HG02678 (cell line): Measurements from ENCODE around the gene LMO2.
"Not testable (repeated sequence)": the region's sequence is repeated elsewhere in the genome, so short reads cannot be mapped to it uniquely, and the experiment has no call there.

Source experiments
- ATAC-seq: cut with Tn5 transposase; IDR thresholded peaks from one replicate; pipeline ENCODE4 v1.9.1; 2021; ENCODE audit warnings: mild to moderate bottlenecking, moderate library complexity; ENCODE audit not compliant: unreplicated experiment

The LMO2 gene

GRCh38 chr11:33866936-33867335, 24.9 kb downstream of the LMO2 start:
- ATAC-seq, result no peak

- ATAC-seq, result no peak
Observed at GRCh38 chr11:33864479-33864878, 27.4 kb downstream of the LMO2 start.

- ATAC-seq, result no peak
Observed at GRCh38 chr11:33863418-33864172, 28.3 kb downstream of the LMO2 start.

GRCh38 chr11:33861941-33862589, 29.8 kb downstream of the LMO2 start:
- no peak for ATAC-seq

- ATAC-seq, result no peak
Observed at GRCh38 chr11:33861386-33861785, 30.5 kb downstream of the LMO2 start.

GRCh38 chr11:33860926-33861325, 30.9 kb downstream of the LMO2 start:
- no peak for ATAC-seq

GRCh38 chr11:33859306-33859705, 32.6 kb downstream of the LMO2 start:
- no peak for ATAC-seq

- peak; percentile 75 for ATAC-seq
Observed at GRCh38 chr11:33857933-33858371, 33.9 kb downstream of the LMO2 start.

- ATAC-seq, result no peak
Observed at GRCh38 chr11:33855500-33855899, 36.4 kb downstream of the LMO2 start.

- ATAC-seq, result no peak
Observed at GRCh38 chr11:33848717-33849390, 43.0 kb downstream of the LMO2 start.

- no peak for ATAC-seq
Observed at GRCh38 chr11:33847251-33847650, 44.6 kb downstream of the LMO2 start.

- no peak for ATAC-seq
Observed at GRCh38 chr11:33844236-33844635, 47.6 kb downstream of the LMO2 start.

- ATAC-seq, result no peak
Observed at GRCh38 chr11:33843018-33843417, 48.9 kb downstream of the LMO2 start.

GRCh38 chr11:33842236-33842915, 49.5 kb downstream of the LMO2 start:
- no peak for ATAC-seq

- ATAC-seq, result not testable (repeated sequence)
Observed at GRCh38 chr11:33838234-33838633, 53.6 kb downstream of the LMO2 start.

GRCh38 chr11:33837334-33837733, 54.5 kb downstream of the LMO2 start:
- not testable (repeated sequence) for ATAC-seq

- no peak for ATAC-seq
Observed at GRCh38 chr11:33835143-33835878, 56.6 kb downstream of the LMO2 start.

- ATAC-seq, result no peak
Observed at GRCh38 chr11:33832676-33833075, 59.2 kb downstream of the LMO2 start.

- no peak for ATAC-seq
Observed at GRCh38 chr11:33830903-33831648, 60.8 kb downstream of the LMO2 start.
